Left hindlimb (tissue), 1 donor: ENCODE data around the gene PLXNB2.

ENCODE experiments used
- DNase-seq: peaks from one replicate; pipeline ENCODE4 v3.0.0-alpha.2; 2018

The PLXNB2 gene

GRCh38 chr22:50226063-50226874, 81.2 kb downstream of the PLXNB2 start:
- DNase-seq, result peak; percentile 22

GRCh38 chr22:50225200-50225969, 82.1 kb downstream of the PLXNB2 start:
- peak; percentile 26 for DNase-seq
